A549 (cell line): Measurements from ENCODE around the gene NPTXR.

Experiments used
- CTCF ChIP-seq: fragments of >200 bp; sonication (Bioruptor Twin); formaldehyde crosslinking; IDR thresholded peaks from 3 replicates; pipeline ENCODE4 v1.5.1; 2016
- ESRRA ChIP-seq: fragments of 150-350 bp; IDR thresholded peaks from 2 replicates; pipeline ENCODE4 v1.6.1; 2014; ENCODE audit warnings: mild to moderate bottlenecking, low read length, borderline replicate concordance
- RAD21 ChIP-seq, 2 experiments: fragments of >200 bp in 1 of 2; sonication (Bioruptor Twin) in 1 of 2; formaldehyde crosslinking in 1 of 2; IDR thresholded peaks in 1 of 2; conservative IDR thresholded peaks in 1 of 2; 2 replicates in 1 of 2; 3 replicates in 1 of 2; pipeline ENCODE4 v1.6.1; 2012 to 2018; ENCODE audit warnings: inconsistent platforms in 1 of 2

DNA sequence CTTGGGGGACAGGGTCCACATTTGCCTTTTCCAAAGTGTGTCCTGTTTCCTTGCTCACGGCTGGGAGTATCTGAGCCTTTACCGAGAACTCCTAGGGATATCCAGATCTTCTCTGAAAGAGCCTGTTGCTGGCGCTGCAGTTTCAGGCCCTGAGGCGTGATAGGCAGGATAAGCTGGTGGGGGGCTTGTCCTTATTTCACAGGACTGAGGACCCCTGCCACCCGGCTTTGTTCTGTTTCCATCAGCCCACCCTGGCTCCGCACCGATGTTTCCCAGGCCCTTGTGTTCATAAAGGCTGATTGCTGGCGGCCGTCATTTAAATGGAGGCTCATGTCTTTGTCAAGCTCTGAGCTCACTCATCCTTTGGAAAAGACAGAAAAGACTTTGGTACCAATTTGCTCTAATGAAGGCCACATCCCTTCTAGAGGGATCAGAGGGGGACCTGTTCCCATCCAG, 9.4 kb upstream of the NPTXR start:
- no peak for TF ChIP-seq ESRRA
- no peak for TF ChIP-seq CTCF
- TF ChIP-seq RAD21 (conservative IDR thresholded peaks at IDR 0.05 in 1 of 2, IDR thresholded peaks at IDR 0.05 in 1 of 2), result no peak
